GM21367 (cell line): ENCODE measurements around the gene HOXB9.

ENCODE experiments used
- ATAC-seq: cut with Tn5 transposase; IDR thresholded peaks from one replicate; pipeline ENCODE4 v1.9.1; 2021; ENCODE audit not compliant: unreplicated experiment

HOXB9 gene

DNA sequence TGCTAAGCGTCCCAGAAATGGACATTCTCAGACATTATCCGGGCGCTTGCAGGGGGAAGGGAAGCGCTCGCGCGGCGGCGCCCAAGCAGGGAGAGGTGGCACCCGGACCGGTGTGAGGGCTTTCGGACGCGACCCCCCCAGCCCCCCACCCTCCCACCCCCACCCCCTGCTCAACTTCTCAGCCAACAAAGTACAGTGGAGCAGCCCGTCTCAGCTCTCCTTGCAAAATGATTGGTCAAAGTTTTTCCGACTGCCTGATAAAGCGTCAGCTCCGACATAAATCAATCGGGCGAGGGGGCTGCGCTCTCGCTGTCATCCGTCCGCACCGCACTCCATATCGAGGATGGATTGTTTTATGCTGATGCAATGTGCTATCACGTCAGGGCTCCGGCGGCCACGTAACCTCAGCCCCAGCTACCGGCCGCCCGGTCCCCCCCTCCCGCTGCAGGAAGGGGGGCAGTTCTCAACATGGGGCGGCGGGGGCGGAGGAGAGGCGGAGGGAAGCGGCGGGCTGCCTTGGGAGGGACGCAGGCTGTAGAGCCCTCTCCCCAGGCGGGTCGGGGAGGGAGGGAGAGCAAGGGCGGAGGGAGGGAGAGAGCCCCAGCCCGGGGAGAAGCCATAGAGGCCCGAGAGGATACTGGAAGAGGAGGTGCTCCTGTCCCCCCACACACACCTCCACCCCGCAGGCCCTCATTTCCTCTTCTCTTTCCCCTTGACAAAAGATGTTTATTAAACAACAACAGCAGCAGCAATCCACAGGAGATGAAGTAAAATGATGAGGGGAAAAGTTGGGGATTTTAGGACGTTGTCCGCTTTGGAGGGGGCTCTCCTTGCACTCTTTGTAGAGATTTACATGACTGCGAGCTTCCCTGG lies at the start of gene HOXB9:
Gene HOXB9, minus strand, starts transcription at position 114 of the 873 bp plus-strand sequence. Its CDS starts 89 bp downstream, at position 25.
- no peak for ATAC-seq

- ATAC-seq, result no peak
These were observed 46.2 kb upstream of the HOXB9 start for GRCh38 chr17:48672340-48672739.

DNA sequence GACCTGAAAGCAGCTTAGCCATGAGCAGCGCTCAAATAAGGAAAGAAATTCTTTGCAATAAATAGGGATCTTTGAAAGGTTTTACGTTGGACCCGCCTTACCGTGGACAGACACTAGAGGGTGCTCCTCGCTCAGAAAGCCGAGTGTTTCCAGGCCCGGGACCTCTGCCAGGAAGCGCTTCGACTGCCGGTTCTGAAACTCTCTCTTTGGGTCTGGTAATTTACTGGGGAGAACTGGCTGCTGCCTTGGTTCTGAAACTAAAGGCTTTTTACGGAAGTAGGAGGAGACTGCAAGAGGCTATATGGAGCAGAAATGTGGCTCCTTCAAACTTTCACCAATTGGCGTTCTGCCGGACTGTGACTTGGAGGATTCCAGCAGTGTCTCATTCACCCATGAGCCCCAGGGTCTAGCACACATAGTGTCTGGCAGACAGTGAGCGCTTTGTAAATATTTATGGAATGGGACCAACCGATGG lies 45.6 kb upstream of the HOXB9 start:
- ATAC-seq, result no peak

DNA sequence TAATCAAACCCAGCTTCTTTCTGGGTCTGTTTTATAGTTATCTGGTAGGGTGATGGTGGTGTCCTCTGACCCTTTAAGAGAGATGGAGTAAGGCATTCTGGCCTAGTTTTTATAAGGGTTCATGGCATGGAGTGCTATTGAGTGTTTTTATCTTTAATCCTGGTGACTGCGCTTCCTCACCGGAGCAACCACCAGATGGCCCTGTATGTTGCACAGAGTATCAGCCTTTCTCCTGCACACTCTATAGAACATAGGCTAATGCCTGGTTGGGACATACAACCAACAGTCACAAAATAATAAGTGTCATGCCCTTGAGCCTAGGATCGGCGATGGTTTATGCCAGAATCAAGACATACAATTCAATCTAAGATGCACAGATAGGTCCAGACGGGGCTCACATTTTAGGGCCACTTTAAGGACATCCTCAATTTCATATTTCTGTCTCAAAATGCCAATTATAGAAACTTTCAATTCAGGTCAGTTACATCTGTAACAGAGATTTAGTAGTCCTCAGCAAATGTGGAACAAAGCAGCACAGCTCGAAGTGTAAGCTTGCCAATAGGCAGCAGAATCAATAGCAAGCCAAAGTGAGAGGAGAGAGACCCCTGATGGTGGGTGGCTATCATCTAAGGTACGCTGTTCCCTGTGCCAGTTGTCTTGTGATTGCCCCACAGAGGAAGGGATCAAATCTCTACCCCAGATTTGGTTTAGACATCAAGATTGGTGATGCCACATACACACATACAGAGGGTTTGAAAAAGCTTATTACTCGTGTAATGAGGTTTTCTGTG lies 37.2 kb upstream of the HOXB9 start:
- no peak for ATAC-seq

DNA sequence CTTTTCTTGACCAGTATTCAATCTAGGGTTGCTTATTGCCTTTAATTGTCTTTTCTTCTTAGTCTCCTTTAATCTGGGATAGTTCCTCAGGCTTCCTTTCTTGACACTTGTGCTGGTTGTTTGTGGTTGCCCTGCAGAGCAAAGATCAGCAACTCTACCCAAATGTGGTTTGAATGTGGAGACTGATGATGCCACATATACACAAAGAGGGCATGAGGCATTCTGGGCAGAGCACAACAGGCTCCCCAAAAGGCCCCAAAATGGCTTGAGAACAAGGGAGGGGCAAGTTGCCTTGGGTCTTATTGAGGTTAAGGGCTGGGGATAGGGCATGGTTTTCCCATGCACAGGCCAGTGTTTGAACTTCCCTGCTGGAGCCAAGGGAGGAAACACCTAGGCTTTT lies 29.8 kb upstream of the HOXB9 start:
- no peak for ATAC-seq

DNA sequence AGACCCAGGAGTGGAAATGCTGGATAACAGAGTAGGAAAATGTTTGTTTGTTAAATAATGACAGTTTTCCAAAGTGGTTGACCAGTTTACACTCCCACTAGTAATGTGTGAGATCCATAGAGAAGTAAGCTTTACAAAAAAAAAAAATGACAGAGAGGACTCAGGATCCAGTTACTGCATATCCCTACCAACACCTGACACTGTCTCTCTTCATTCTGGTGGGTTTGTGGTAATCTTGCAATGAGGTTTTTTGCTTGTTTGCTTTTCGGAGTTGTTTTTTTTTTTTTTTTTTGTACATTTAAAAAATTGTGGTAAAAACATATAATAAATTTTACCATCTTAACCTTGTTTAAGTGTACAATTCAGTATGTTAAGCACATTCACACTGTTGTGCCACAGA lies 23.6 kb upstream of the HOXB9 start:
- no peak for ATAC-seq

- ATAC-seq, result no peak
These were observed 21.7 kb upstream of the HOXB9 start for GRCh38 chr17:48647963-48648245.

DNA sequence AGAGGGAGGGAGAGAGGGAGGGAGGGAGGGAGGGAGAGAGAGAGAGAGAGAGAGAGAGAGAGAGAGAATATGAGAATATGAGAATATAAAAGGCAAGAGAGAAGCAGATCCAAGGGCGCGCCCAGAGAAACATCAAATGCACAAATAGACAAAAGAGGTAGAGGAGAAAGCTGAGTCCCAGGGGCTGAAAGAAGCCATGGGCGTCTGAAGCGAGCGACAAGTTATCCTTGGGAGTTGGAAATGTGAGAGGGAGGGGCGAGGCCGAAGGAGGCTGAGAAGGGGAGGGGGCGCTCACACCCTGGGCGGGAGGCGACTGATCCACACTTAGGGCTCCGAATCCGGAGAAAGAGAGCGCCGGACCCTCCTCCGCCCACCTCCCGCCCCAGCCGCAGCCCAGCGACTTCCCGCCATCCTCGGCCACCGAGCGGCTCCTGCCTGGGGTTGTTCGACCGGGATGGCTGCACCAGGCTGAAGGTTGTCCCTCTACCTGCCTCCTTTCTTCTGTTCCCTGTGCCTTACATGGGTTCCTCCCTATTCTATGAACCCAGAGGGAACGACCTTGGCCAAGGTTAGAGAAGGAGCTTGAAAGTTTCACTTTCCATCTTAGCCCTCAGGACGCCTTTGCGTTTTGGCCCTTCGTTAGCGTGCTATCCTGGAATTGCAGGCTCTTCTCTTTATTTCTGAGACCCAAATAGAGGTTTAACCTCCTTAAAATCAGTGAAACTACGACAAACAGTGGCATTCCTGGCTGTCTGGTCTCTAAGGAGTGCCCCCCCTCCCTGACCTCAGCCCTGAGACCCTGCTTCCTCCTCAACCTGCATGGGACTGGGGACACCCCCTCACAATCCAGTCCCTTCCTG lies 21.2 kb upstream of the HOXB9 start:
- no peak for ATAC-seq

DNA sequence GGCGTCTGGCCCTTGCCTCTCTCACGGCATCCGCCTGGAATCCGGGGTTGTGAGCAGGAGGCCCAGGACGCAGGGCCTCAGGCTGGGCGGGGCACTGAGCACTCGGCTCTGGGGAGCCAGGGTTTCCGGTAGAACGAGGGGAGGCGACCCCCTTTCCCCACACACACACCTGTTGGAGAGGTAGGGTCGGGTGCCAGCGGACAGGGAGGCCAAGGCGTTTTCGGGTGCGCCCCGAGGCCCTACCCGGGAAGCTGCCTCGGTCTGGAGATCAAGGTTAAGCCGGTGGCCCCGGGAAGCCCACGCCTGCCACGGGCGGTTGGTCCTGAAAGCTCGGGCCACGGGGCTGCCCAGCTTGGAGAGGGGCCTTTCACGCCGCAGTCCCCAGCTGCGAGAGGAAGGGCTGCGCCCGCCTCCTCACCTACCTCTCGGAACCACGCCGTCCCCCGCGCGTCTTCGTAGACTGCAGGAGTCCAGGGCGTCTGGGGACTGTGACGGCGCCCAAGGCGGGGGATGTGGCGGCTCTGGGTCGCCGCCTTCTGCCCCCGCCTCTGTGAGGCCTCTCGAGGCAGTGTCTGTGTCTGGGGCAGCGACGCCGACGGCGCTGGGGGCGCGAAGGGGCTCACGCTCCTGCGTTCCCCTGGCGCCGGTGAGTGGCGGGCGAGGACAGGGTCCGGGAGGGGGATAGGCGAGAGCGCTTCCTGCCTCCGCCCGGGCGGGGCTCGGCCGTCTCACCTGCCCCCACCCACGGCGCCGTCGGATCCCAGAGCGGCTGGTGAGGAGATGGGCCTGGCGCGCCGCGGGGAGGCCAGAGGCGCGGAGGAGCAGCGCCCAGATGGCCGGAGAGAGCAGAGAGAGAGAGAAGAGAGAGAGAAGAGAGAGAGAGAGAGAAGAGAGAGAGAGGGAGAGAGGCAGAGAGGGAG lies 20.3 kb upstream of the HOXB9 start:
- no peak for ATAC-seq

- no peak for ATAC-seq
These were observed 19.6 kb upstream of the HOXB9 start for GRCh38 chr17:48645639-48646182.

GRCh38 chr17:48644910-48645557 lies 18.9 kb upstream of the HOXB9 start:
- no peak for ATAC-seq

DNA sequence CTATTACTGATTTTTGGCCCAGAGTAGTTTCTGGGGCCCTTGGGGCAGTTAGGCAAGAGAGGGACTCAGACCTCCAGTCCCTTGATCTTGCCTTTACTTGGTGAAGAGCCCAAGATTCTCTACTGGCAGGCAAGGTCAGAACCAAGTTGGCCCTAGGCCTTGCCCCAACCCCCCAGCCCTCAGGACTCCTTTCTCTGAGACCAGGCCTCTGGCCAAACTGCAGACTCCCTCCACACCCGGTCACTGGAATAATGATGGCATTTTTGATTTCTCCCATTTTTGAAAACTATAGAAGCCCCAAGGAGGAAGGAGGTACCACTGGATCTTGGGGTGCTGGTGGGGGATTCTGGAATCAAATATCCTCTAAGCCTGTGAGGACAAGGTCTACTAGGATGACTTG lies 18.0 kb upstream of the HOXB9 start:
- no peak for ATAC-seq

DNA sequence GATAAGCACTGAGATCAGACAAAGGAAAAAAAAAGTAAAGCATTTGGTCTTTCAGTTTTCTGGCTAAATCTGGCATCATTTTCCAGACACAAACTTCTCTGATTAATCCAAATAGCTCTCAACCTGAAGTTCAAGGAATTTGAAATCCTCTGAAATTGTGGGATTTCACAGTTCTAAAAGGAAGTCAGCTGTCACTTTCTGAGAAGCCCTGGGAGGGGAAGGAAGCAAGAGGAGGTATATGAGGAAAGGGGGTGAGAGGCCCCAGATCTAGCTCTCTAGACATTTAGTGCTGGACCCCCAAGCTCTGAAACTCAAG lies 17.5 kb upstream of the HOXB9 start:
- ATAC-seq, result no peak

GRCh38 chr17:48642843-48643696 lies 16.9 kb upstream of the HOXB9 start:
- ATAC-seq, result no peak

DNA sequence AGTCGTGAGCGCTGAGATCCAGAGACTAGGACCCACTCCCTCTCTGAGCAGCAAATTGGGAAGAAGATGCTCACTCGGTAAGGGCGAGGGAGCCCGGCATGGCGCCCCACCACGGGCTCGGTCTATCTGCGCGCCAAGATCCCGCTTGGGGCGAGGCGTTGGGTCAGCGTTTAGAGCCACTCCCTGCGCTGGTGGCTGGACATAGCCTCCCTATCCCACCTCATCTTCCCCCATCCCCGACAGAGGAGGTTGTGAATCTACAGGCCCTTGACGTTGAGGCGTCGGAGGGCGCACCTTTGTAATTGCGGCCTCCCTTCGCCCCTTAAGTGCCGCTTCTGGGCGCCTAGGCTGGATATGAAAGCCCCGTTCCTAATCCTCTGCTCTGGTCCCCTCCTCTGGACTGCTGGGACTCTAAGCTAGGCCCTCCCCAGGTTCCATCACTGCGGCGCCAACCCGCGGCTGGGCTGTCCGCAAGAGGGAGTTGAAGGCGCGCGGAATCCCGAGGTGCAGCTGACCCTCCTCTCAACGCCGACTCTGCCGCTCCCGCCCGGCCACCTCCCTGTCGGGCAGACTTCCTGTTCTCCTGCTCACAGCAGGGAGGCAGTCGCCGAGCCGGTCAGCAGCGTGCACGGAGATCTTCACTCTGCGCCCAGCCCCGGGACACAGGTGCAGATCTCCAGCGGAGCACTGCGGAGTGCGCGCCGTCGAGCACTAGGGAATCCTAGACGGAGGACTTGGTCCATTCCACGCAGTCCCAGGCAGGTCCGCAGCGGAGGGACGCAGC lies 16.1 kb upstream of the HOXB9 start:
- ATAC-seq, result no peak

GRCh38 chr17:48641541-48642058 lies 15.4 kb upstream of the HOXB9 start:
- no peak for ATAC-seq

DNA sequence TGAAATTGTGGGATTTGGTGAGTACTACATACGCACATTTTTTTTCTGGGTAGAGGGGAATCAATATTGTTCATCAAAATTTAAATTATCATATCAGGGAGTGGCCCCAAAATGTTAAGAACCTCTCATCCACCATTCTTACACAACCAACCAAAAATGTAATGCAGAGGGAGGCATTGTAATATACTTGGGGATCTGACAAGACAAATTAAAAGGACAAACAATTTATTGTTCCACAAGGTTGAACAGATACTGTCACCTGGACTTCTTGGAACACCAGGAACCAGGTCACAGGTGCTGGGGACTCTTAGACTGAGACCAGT lies 14.7 kb upstream of the HOXB9 start:
- ATAC-seq, result no peak
